Peyer's patch (tissue), 4 donors: ENCODE measurements around the gene SSTR3. TPM values are rescaled to one million over a fixed set of nuclear protein-coding genes. Genes with fewer than 3 reads are reported as not detected.

Source experiments
- DNase-seq, 3 donors: peaks; one replicate each; pipeline ENCODE4 v3.0.0-alpha.2; 2017 to 2019
- H3K27ac ChIP-seq, 4 donors: fragments of 200-600 bp; sonication (generic); one replicate each; pipeline ENCODE4 v1.5.1; 2016 to 2019
- H3K27me3 ChIP-seq, 2 donors: fragments of 200-600 bp; sonication (generic); one replicate each; pipeline ENCODE4 v1.5.1; 2019
- H3K36me3 ChIP-seq, 3 donors: fragments of 200-600 bp; sonication (generic); one replicate each; pipeline ENCODE4 v1.5.1; 2016 to 2019
- H3K4me1 ChIP-seq, 4 donors: fragments of 200-600 bp; sonication (generic); one replicate each; pipeline ENCODE4 v1.5.1; 2016 to 2019
- H3K4me3 ChIP-seq, 4 donors: fragments of 200-600 bp; sonication (generic); 1 replicate in 3 of 4; 2 replicates in 1 of 4; pipeline ENCODE4 v1.5.1; 2016 to 2019; ENCODE audit warnings: mild to moderate bottlenecking in 1 of 4
- H3K9me3 ChIP-seq, 4 donors: fragments of 200-600 bp; sonication (generic); one replicate each; pipeline ENCODE4 v1.5.1; 2016 to 2019; ENCODE audit warnings: mild to moderate bottlenecking in 1 of 4
- POLR2A ChIP-seq, 2 donors: fragments of 450-650 bp; IDR thresholded peaks; one replicate each; pipeline ENCODE4 v1.5.1; 2017; ENCODE audit warnings: antibody characterized with exemption in 2 of 2, mild to moderate bottlenecking in 2 of 2, moderate library complexity in 2 of 2
- total RNA-seq, 4 donors: library from RNA; depleted of rRNA; stranded (reverse); fragments of >200 nt; gene quantifications; one replicate each; pipeline ENCODE4 v1.1.0, GENCODE V29; 2016
- TF ChIP-seq, protein P1 (sequence below), 6 experiments: fragments of 450-650 bp in 4 of 6; fragments of 200-600 bp in 2 of 6; sonication (generic) in 1 of 6; IDR thresholded peaks; one replicate each; pipeline ENCODE4 v1.5.1; 2017 to 2019; ENCODE audit warnings: antibody characterized with exemption in 6 of 6, mild to moderate bottlenecking in 3 of 6, moderate library complexity in 1 of 6

Gene SSTR3
- total RNA-seq, 4 donors from 2014 or later, result not detected

DNA sequence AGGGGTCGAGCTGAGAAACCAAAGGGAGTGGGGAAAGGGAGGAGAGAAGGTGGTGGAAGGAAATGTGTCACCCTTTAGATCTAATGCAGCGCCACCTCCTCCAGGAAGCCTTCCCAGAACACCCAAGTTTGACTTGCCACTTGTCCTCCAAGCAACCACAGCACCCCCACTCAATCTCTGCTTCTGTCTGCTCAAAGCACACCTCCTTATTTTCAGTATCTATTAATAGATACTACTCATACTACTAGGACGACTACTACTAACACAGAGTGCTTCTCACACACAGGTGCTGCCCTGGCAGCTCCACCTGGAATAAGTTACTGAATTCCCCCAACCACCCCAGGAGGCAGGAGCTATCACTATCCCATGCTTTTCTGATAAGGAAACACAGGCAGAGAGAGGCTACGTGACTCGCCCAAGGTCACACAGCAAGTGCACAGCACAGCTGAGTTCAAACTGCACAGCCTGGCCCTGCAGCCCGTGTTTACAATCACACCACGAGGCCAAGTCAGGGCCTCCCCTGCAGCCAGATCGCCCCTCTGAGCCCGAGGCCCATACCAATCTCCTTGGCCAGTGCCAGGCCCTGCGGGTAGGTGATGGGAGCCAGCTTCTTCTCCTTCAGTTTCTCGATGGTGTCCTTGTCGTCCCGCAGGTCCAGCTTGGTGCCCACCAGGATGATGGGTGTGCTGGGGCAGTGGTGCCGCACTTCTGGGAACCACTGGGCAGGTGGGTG lies 18.6 kb upstream of the SSTR3 start:
- peak in 2 of 3 donors; percentile 39 to 65 for DNase-seq
- no peaks in the 10 kb centered on the region for H3K9me3 ChIP-seq
- peaks cover 0 to 64% (median 38%) of the 10 kb centered on the region in 4 donors for H3K4me1 ChIP-seq
- no peak overlapping the region for H3K4me3 ChIP-seq
- H3K27me3 ChIP-seq, result no peaks in the 10 kb centered on the region
- TF ChIP-seq, protein P1, sequence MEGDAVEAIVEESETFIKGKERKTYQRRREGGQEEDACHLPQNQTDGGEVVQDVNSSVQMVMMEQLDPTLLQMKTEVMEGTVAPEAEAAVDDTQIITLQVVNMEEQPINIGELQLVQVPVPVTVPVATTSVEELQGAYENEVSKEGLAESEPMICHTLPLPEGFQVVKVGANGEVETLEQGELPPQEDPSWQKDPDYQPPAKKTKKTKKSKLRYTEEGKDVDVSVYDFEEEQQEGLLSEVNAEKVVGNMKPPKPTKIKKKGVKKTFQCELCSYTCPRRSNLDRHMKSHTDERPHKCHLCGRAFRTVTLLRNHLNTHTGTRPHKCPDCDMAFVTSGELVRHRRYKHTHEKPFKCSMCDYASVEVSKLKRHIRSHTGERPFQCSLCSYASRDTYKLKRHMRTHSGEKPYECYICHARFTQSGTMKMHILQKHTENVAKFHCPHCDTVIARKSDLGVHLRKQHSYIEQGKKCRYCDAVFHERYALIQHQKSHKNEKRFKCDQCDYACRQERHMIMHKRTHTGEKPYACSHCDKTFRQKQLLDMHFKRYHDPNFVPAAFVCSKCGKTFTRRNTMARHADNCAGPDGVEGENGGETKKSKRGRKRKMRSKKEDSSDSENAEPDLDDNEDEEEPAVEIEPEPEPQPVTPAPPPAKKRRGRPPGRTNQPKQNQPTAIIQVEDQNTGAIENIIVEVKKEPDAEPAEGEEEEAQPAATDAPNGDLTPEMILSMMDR (IDR thresholded peaks at IDR 0.05), result no peak
- no peak for TF ChIP-seq POLR2A (IDR thresholded peaks at IDR 0.05)
- H3K27ac ChIP-seq, result peak overlapping the region; percentile 85 to 94 (median 88)
- H3K36me3 ChIP-seq, result no peaks in the 10 kb centered on the region

DNA sequence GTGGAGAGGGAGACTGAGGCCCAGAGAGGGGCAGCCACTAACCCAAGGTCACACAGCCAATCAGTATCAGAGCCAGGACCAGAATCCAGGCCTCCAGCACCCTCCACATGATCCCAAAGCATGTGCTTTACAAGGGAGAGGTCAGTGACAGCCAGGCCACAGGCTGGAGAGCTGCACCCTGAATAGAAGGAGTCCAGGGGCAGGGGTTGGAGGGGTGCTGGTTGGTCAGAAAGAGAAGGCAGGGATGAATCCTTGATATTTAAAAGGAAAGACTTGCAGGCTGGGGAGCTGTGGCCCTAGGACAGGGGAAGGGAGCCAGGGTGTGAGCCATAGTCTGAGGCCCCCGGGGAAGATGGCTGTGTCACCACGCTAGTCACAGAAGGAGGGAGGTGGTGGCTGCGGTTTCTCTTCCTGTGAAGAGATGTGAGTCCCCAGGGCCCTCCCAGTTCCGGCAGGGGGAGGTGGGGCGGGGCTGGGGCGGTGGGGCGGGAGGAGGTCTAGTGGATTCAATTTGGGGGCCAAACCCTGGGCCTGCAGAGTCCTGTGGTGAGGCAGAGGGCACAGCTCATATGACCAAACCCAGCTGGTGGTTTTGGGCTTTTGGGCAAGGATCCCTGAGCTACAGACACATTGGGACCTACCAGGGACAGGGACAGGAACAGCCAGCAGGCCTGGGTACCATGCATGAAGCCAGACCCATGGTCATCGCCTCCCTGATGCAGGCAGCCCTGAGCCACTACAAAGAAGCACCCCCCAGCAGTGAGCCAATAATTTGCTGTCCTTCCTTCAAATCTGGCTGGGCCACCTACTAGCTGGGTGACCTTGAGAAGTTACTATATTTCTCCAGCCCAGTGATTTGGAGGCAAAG lies 17.8 kb upstream of the SSTR3 start:
- peak overlapping the region; percentile 85 to 94 (median 88) for H3K27ac ChIP-seq
- H3K9me3 ChIP-seq, result no peaks in the 10 kb centered on the region
- H3K4me3 ChIP-seq, result peak overlapping the region in 1 of 4 donors; percentile 13
- peaks cover 0 to 57% (median 35%) of the 10 kb centered on the region in 4 donors for H3K4me1 ChIP-seq
- H3K36me3 ChIP-seq, result peaks cover 0 to 3% (median 0%) of the 10 kb centered on the region in 3 donors
- TF ChIP-seq, protein P1 (IDR thresholded peaks at IDR 0.05), result no peak
- TF ChIP-seq POLR2A (IDR thresholded peaks at IDR 0.05), result no peak
- peak; percentile 59 to 97 (median 95) for DNase-seq
- no peaks in the 10 kb centered on the region for H3K27me3 ChIP-seq

DNA sequence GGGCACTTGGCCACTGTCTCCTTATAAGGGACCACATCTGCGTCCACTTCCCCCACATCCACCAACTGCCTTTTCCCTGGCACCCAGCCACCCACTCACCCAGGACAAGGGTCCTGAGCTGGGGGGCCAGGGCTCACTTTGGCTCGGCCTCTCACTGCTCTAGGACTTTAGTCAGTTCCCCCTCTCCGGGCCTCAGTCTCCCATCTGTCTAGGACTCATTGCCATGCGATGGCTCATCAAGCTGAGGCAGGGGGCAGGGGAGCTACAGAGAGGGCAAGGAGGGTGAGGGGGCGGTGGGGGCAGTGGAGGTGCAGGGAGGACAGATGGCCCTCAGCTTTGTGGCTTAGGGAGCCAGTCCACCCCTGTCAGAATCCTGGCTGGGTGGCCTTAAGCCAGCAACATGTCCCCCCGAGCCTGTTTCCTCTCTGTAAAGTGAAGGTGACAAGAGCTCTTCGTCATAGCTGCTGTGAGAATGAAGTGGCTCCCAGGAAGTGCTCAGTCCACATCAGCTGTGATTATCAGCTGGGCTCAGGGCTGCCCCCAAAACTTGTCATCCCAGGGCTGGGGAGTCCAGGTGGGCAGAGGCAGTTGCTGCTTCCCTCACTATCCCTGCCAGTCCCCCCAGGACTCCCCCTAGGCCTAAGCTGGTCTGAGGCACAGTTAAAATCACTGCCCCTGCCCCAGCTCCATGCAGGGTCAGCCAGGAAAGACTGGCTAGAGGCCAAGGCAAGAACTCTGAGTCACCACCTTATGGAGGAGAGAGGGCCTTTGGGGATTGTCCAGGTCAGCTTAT lies 16.9 kb upstream of the SSTR3 start:
- DNase-seq, result peak in 1 of 3 donors; percentile 46
- H3K4me3 ChIP-seq, result peak overlapping the region in 1 of 4 donors; percentile 13
- peak overlapping the region; percentile 85 to 94 (median 88) for H3K27ac ChIP-seq
- H3K36me3 ChIP-seq, result peaks cover 0 to 3% (median 0%) of the 10 kb centered on the region in 3 donors
- no peaks in the 10 kb centered on the region for H3K9me3 ChIP-seq
- H3K27me3 ChIP-seq, result no peaks in the 10 kb centered on the region
- peaks cover 0 to 60% (median 35%) of the 10 kb centered on the region in 4 donors for H3K4me1 ChIP-seq
- TF ChIP-seq, protein P1 (IDR thresholded peaks at IDR 0.05), result no peak
- TF ChIP-seq POLR2A (IDR thresholded peaks at IDR 0.05), result no peak

DNA sequence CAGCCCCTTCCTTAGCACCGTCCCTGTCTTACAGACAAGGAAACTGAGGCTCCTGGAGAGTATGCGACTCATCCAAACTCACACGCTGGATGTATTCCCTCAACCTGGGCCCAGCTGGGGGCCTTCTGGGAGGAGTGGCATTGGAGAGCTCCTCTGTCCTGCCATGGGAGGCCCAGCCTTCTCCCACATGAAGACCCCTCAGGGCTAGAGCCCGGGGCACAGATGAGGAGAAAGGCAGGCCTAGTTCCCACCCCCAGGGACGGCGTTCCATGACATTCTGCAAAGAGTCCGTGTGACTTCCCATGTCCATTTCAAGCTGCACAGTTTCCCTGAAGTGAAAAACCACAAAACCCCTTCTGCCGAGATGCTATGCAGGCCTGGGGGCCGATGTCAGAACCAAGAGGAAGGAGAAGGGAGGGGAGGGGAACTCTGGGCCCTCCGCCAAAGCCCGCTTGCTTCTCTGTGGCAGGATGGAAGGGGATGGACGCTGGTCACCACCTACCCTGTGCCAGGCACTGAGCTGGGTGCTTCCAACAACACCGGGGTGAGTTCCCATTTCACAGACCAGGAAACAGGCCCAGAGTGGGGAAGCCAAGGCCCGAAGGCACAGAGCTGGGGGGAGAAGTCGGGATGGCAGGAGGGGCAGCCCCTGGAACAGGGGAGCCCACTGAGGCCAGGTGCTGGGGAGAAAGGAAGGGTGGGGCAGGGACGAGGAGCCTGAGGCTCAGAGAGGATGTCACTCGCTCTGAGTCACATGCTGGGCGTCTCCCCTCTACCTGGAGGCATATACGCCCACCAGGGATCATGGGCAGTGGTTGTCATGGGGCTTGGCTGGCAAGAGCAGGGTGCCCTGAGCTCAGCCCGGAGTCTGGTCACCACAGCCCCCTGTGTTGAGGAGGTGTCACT lies 16.1 kb upstream of the SSTR3 start:
- TF ChIP-seq, protein P1 (IDR thresholded peaks at IDR 0.05), result no peak
- no peak for TF ChIP-seq POLR2A (IDR thresholded peaks at IDR 0.05)
- no peaks in the 10 kb centered on the region for H3K9me3 ChIP-seq
- peak in 2 of 3 donors; percentile 66 to 70 for DNase-seq
- H3K4me3 ChIP-seq, result peak overlapping the region in 1 of 4 donors; percentile 7
- no peaks in the 10 kb centered on the region for H3K27me3 ChIP-seq
- H3K4me1 ChIP-seq, result peaks cover 0 to 66% (median 38%) of the 10 kb centered on the region in 4 donors
- peak overlapping the region; percentile 85 to 94 (median 88) for H3K27ac ChIP-seq
- H3K36me3 ChIP-seq, result peaks cover 0 to 3% (median 0%) of the 10 kb centered on the region in 3 donors
